GM10248 (cell line): Measurements from ENCODE around the gene MAGED4B.

Experiments
- CTCF ChIA-PET: fragments of 300-600 bp; sonication (Branson Sonifier 250); formaldehyde crosslinking; extraction: SDS; loops from one replicate; lab custom pipeline; 2021; ENCODE audit warnings: antibody characterized with exemption; lab: Yijun Ruan, JAX
- POLR2A ChIA-PET: fragments of 350-650 bp; sonication (Branson Sonifier 250); formaldehyde crosslinking; extraction: SDS; loops from one replicate; lab custom pipeline; 2020; ENCODE audit warnings: antibody characterized with exemption; lab: Yijun Ruan, JAX
- DNase-seq: peaks from one replicate; pipeline ENCODE4 v3.0.0; 2012; ENCODE audit errors: extremely low spot score
- TF ChIP-seq, protein P1 (sequence below): IDR thresholded peaks from 2 replicates; pipeline ENCODE4 v1.5.1; 2012; ENCODE audit warnings: mild to moderate bottlenecking, low read depth; ENCODE audit errors: extremely low read depth, missing control alignments, control extremely low read depth

The MAGED4B gene

DNA sequence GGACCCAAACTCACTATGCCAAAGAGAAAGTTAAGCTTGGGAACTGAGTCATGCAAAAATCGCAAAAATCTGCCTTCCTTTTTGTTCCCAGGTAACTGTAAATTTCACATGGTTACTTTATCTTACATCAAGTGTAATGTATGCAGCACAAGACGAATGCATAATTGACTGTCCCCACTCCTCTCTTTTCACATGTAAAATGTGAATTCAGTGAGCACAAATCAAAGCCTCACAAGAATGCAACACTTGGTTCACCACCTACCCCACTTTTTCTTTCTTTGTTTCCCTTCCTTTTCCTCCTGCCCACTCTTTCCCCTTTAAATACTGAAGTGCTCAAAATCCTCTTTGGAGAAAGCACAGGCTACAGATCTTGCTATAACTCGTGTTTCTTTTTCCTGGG is 53.2 kb downstream of the MAGED4B start:
- no peak for DNase-seq
- TF ChIP-seq, protein P1, sequence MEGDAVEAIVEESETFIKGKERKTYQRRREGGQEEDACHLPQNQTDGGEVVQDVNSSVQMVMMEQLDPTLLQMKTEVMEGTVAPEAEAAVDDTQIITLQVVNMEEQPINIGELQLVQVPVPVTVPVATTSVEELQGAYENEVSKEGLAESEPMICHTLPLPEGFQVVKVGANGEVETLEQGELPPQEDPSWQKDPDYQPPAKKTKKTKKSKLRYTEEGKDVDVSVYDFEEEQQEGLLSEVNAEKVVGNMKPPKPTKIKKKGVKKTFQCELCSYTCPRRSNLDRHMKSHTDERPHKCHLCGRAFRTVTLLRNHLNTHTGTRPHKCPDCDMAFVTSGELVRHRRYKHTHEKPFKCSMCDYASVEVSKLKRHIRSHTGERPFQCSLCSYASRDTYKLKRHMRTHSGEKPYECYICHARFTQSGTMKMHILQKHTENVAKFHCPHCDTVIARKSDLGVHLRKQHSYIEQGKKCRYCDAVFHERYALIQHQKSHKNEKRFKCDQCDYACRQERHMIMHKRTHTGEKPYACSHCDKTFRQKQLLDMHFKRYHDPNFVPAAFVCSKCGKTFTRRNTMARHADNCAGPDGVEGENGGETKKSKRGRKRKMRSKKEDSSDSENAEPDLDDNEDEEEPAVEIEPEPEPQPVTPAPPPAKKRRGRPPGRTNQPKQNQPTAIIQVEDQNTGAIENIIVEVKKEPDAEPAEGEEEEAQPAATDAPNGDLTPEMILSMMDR: no peak
- CTCF ChIA-PET: no interaction called here
- POLR2A ChIA-PET: no interaction called here
